IPS-18a (cell line): ENCODE results near the gene CCNY.
"Not testable (repeated sequence)": the region's sequence is repeated elsewhere in the genome, so short reads cannot be mapped to it uniquely, and the experiment has no call there.

Source experiments
- H3K27ac ChIP-seq: one replicate; pipeline ENCODE4 v1.5.1; 2013; ENCODE audit warnings: low read length
- H3K27me3 ChIP-seq: one replicate; pipeline ENCODE4 v1.6.1; 2013; ENCODE audit warnings: mild to moderate bottlenecking, low read length; ENCODE audit not compliant: control insufficient read depth, insufficient read depth
- H3K36me3 ChIP-seq: one replicate; pipeline ENCODE4 v1.6.1; 2013; ENCODE audit warnings: low read depth, low read length; ENCODE audit not compliant: control insufficient read depth
- H3K4me1 ChIP-seq: one replicate; pipeline ENCODE4 v1.6.1; 2013; ENCODE audit warnings: low read depth, low read length; ENCODE audit not compliant: control insufficient read depth
- H3K4me3 ChIP-seq: one replicate; pipeline ENCODE4 v1.5.1; 2013; ENCODE audit warnings: low read length
- H3K9ac ChIP-seq: one replicate; pipeline ENCODE4 v1.6.1; 2013; ENCODE audit warnings: mild to moderate bottlenecking, low read length, moderate library complexity
- H3K9me3 ChIP-seq: one replicate; pipeline ENCODE4 v1.6.1; 2013; ENCODE audit warnings: low read depth, low read length; ENCODE audit not compliant: control insufficient read depth

Gene CCNY

DNA sequence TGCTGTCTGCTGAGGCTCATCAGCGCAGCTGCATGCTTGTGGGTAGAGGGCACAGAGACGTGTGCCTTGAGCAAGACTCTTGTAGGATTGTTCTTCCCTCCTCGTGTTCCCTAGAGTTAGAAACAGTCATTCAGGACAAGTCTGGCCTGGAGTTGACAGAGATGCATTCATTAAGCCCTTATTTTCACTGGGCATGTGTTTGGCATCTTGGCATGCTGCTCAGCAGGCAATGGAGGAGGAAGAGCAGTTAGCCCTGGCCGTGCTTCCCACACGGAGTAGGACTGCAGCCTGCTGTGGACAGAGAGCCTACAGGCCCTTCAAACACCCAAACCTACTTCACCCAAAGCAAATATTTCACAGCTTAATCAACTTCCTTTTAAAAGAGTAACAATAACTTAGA, 195.8 kb downstream of the CCNY start:
- no peaks in the 10 kb centered on the region for H3K9me3 ChIP-seq
- no peak overlapping the region for H3K4me3 ChIP-seq
- peaks cover 5% of the 10 kb centered on the region for H3K4me1 ChIP-seq
- peaks cover 3% of the 10 kb centered on the region for H3K36me3 ChIP-seq
- no peak overlapping the region for H3K27ac ChIP-seq
- H3K27me3 ChIP-seq, result no peaks in the 10 kb centered on the region
- H3K9ac ChIP-seq, result no peak overlapping the region

DNA sequence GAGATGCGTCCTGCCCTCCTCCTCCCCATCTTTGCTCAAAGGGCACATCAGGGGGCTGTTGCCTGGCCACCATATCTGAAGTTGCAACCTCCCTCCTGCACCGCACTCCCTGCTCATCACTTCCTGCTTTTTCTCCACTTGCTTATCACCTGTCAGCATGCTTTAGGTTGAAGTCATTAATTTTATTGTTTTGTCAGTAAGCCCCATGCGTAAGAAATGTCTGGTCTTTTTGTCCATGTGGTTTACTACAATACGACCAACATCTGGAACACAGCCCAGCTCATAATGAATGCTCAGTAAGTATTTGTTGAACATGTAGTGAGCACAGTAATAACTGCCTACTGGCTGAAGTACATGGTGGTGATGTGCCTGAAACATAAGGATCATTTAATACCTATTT, 197.3 kb downstream of the CCNY start:
- Histone ChIP-seq H3K4me3 (no peak overlapping the region), H3K4me1 (no peaks in the 10 kb centered on the region), H3K27ac (no peak overlapping the region), H3K27me3 (no peaks in the 10 kb centered on the region), H3K36me3 (peaks cover 3% of the 10 kb centered on the region), H3K9ac (no peak overlapping the region), H3K9me3 (no peaks in the 10 kb centered on the region)

DNA sequence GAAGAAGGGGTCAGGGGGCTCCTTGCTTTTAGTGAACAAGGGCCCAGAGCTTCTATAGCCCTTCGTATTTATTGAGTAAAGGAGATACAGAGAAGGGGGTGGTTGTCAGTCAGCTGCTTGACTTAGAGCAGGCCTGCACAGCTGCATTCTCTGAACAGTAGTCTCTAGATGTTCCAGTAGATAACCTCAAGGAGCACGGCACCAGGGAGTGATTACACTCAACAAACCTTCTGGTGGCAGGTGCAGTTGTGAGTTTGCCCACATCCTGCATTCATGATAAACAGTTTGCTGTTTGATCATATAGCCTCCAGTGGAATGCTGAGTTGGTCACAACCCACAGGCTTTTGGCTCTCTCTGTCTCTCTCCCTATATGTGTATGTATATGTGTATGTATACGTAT, 198.8 kb downstream of the CCNY start:
- H3K4me3 ChIP-seq, result no peak overlapping the region
- peaks cover 3% of the 10 kb centered on the region for H3K36me3 ChIP-seq
- no peaks in the 10 kb centered on the region for H3K9me3 ChIP-seq
- no peak overlapping the region for H3K9ac ChIP-seq
- H3K4me1 ChIP-seq, result peaks cover 3% of the 10 kb centered on the region
- no peak overlapping the region for H3K27ac ChIP-seq
- no peaks in the 10 kb centered on the region for H3K27me3 ChIP-seq

DNA sequence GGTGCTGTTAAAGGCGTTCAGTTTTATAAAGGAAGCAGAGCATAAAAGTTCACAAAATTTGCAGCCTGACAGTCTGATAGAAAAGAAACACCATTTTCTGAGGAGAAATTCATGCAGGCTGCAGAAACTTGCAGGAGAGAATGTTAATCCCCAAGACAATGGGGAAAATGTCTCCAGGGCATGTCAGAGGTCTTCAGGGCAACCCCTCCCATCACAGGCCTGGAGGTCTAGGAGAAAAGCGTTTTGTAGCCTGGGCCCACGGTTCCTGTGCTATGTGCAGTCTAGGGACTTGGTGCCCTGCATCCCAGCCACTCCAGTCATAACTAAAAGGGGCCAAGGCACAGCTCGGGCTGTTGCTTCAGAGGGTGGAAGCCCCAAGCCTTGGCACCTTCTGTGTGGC, 200.5 kb downstream of the CCNY start:
- H3K4me3 ChIP-seq, result no peak overlapping the region
- H3K36me3 ChIP-seq, result peaks cover 3% of the 10 kb centered on the region

DNA sequence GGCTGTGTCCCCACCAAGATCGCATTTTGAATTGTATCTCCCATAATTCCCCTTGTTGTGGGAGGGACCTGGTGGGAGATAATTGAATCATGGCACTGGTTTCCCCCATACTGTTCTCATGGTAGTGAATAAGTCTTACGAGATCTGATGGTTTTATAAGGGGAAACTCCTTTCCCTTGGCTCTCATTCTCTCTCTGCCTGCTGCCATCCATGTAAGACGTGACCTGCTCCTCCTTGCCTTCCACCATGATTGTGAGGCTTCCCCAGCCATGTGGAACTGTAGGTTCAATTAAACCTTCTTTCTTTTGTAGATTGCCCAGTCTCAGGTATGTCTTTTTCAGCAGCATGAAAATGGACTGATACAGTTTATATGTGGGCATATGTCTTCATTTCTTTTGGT, 201.6 kb downstream of the CCNY start:
- not testable (repeated sequence) for H3K4me1 ChIP-seq, H3K4me3 ChIP-seq, H3K27ac ChIP-seq, H3K36me3 ChIP-seq, H3K27me3 ChIP-seq, H3K9ac ChIP-seq, H3K9me3 ChIP-seq

More for the DNA sequence above, 200.5 kb downstream of the CCNY start:
- H3K4me1 ChIP-seq, result peaks cover 9% of the 10 kb centered on the region
- no peaks in the 10 kb centered on the region for H3K27me3 ChIP-seq
- H3K9me3 ChIP-seq, result no peaks in the 10 kb centered on the region
- H3K27ac ChIP-seq, result no peak overlapping the region
- H3K9ac ChIP-seq, result no peak overlapping the region

DNA sequence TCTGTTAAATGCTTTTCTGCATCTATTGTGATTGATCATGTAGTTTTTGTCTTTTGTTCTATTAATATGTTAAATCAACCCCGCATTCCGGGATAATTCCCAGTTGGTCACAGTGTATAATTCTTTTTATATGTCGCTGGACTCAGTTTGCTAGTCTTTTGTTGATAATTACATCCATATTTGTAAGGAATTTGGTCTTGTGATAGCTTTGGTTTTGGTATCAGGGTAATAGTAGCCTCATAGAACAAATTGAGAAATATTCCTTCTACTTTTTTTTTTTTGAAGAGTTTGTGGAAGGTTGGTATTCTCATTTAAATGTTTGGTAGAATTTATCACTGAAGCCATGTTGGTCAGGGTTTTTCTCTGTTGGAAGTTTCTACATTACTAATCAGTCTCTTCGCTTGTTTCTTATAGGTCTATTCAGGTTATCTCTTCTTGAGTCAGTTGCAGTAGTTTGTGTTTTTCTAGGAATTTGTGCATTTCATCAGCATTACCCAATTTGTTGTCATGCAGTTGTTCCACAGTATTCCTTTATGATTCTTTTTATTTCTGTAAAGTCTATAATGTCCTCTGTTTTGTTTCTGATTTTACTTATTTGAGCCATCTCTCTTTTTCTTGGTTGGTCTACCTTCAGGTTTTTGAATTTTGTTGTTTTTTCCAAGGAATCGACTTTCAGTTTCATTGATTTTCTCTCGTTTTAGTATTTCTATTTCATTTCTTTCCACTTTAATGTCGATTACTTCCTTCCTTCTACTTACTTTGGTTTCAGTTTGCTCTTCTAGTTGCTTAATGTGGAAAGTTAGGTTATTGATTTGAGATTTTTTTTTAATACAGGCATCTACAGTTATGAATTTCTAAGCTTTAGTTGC, 204.2 kb downstream of the CCNY start:
- Histone ChIP-seq H3K4me3 (no peak overlapping the region), H3K9ac (no peak overlapping the region), H3K36me3 (no peaks in the 10 kb centered on the region), H3K4me1 (peaks cover 9% of the 10 kb centered on the region), H3K27ac (no peak overlapping the region), H3K9me3 (no peaks in the 10 kb centered on the region), H3K27me3 (no peaks in the 10 kb centered on the region)

DNA sequence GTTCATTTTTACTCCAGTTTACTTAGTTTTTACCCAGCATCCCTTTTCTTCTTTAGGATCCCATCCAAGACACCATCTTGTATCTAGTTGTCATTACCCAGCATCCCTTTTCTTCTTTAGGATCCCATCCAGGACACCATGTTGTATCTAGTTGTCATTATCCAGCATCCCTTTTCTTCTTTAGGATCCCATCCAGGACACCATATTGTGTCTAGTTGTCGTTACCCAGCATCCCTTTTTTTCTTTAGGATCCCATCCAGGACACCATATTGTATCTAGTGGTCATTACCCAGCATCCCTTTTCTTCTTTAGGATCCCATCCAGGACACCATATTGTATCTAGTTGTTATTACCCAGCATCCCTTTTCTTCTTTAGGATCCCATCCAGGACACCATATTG, 205.4 kb downstream of the CCNY start:
- Histone ChIP-seq H3K9me3 (no peaks in the 10 kb centered on the region), H3K27ac (no peak overlapping the region), H3K36me3 (no peaks in the 10 kb centered on the region), H3K4me3 (no peak overlapping the region), H3K9ac (no peak overlapping the region), H3K4me1 (peaks cover 9% of the 10 kb centered on the region), H3K27me3 (no peaks in the 10 kb centered on the region)

DNA sequence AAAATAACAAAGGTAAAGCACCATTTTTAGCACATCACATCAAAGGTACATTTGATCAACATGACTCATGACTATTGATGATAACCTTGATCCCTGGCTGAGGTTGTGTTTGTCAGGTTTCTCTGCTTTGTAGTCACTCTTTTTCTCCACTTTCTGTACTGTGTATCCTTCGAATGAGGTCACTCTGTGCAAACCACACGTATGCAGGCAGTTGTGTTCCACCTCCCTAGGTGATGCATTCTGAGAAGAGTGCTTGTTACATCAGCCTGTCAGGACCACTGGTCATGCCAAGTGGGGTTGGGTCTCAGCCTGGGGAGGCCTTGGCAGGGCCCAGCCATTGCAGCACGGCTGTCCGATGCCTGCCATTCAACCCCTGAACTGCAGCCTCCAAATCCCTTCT, 206.0 kb downstream of the CCNY start:
- Histone ChIP-seq H3K9me3 (no peaks in the 10 kb centered on the region), H3K9ac (no peak overlapping the region), H3K27ac (no peak overlapping the region), H3K27me3 (no peaks in the 10 kb centered on the region), H3K36me3 (no peaks in the 10 kb centered on the region), H3K4me3 (no peak overlapping the region), H3K4me1 (peaks cover 9% of the 10 kb centered on the region)

DNA sequence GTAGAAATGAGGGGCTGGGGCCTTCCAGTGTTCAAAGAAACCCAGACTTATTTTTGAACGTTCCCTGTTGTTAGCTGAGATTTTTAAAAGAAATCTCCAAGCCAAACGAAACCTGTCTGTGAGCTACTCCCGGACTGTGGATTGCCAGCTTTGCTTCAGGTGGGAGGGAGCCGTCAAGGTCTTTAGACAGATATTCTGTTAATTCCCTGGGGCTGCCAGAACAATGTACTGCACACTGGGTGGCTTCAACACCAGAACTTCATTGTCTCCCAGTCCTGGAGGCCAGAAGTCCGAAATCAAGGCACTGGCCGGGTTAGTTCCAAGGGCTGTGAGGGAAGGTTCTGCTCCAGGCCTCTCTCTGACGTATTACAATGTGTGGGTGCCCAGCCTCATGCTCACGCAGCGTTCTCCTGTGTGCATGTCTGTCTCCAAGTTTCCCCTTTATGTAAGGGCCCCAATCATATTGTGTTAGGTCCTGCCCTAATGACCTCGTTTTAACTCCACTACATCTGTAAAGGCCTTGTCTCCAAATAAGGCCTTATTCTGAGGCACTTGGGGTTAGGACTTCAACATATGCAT, 208.9 kb downstream of the CCNY start:
- Histone ChIP-seq H3K9ac (no peak overlapping the region), H3K4me1 (peaks cover 6% of the 10 kb centered on the region), H3K4me3 (no peak overlapping the region), H3K27me3 (no peaks in the 10 kb centered on the region), H3K36me3 (no peaks in the 10 kb centered on the region), H3K27ac (no peak overlapping the region), H3K9me3 (no peaks in the 10 kb centered on the region)

DNA sequence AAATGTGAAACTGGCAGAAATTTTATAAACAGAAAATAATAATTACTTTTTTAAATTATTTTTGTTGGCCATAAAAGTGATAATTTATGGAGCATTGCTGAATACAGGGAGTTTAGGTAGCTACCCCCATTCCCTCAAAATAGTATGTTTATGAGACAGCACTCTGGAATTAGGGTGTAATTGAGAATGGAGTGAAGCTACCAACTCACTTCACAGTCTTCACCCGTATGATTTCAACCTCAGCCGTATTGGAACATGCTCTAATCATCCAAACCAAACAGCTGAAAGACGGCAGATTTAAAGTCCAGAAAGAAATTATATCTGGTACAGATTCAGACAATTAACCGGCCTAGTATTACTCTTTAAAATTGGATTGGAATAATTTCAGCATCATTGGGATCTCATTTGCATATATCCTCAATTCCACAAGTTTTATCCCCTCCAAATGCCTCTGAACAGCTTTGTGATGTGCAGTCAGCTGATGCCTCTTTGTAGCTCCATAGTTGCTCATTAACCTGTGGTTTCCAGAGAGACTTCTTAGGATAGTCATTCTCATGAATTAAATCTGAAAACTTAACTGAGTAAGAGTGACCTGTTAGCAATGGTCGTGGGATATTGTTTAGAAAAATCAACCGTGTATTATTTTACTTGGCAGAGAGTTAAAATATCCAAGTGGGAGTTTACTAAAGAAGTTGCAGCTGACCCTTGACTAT, 209.7 kb downstream of the CCNY start:
- Histone ChIP-seq H3K9ac (no peak overlapping the region), H3K27me3 (no peaks in the 10 kb centered on the region), H3K27ac (no peak overlapping the region), H3K36me3 (no peaks in the 10 kb centered on the region), H3K4me1 (no peaks in the 10 kb centered on the region), H3K9me3 (no peaks in the 10 kb centered on the region), H3K4me3 (no peak overlapping the region)

DNA sequence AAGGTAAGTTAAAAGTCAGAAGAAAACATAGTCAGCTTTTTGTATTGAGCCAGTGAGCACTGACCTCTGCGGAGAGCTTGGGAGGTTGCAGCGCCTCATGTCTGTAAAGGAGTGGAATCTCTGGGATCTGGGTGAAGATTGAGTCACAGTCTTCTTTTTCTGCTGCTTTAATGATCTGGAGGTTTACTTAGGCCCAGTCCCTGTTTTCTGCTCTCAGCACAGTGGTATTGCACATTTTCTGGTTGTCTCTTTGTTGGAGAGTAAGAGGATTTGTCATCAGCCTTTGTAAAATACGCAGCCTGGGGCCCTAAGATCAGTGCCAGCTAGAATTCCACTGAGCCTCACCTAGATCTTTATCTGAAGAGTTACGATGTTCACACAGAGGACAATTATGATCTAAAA, 210.5 kb downstream of the CCNY start:
- Histone ChIP-seq H3K36me3 (no peaks in the 10 kb centered on the region), H3K9ac (no peak overlapping the region), H3K4me3 (no peak overlapping the region), H3K9me3 (no peaks in the 10 kb centered on the region), H3K27me3 (no peaks in the 10 kb centered on the region), H3K27ac (no peak overlapping the region), H3K4me1 (no peaks in the 10 kb centered on the region)
